Right renal pelvis (tissue), 4 donors: ENCODE results near the gene ZCCHC8. TPM values are rescaled to one million over a fixed set of nuclear protein-coding genes. Genes with fewer than 3 reads are reported as not detected.
"Not testable (repeated sequence)": the region's sequence is repeated elsewhere in the genome, so short reads cannot be mapped to it uniquely, and the experiment has no call there.

Experiments
- DNase-seq, 4 donors: peaks; one replicate each; pipeline ENCODE4 v3.0.0-alpha.2; 2013; ENCODE audit warnings: low read depth in 4 of 4, low spot score in 3 of 4, missing footprints in 1 of 4
- polyA plus RNA-seq, 4 donors: library from polyadenylated mRNA; unstranded; fragments of 120-200 nt; gene quantifications; one replicate each; pipeline ENCODE4 v1.2.1, GENCODE V29; 2013; ENCODE audit not compliant: insufficient read length in 4 of 4

The ZCCHC8 gene
- polyA plus RNA-seq, 4 donors, result 33.1 to 46.2 (median 39.7) TPM

- not testable (repeated sequence) for DNase-seq
Measured at GRCh38 chr12:122438822-122439221, 61.9 kb downstream of the ZCCHC8 start.

GRCh38 chr12:122437656-122438121 lies 63.0 kb downstream of the ZCCHC8 start:
- no peak for DNase-seq

- no peak for DNase-seq
Measured at GRCh38 chr12:122435186-122435585, 65.5 kb downstream of the ZCCHC8 start.

- not testable (repeated sequence) for DNase-seq
Measured at GRCh38 chr12:122429043-122429442, 71.7 kb downstream of the ZCCHC8 start.

- no peak for DNase-seq
Measured at GRCh38 chr12:122427403-122427802, 73.3 kb downstream of the ZCCHC8 start.

GRCh38 chr12:122423258-122424165 lies 77.2 kb downstream of the ZCCHC8 start:
- no peak for DNase-seq

- no peak for DNase-seq
Measured at GRCh38 chr12:122422730-122423257, 77.9 kb downstream of the ZCCHC8 start.

GRCh38 chr12:122421821-122422729 lies 78.7 kb downstream of the ZCCHC8 start, which contains the start of gene CLIP1:
Gene CLIP1, minus strand, starts transcription at chr12:122422669. Its CDS starts 42,217 bp downstream, at chr12:122380452.
- DNase-seq, result peak in 1 of 4 donors; percentile 54

Other genes with a start within 250 kb of the ZCCHC8 start
- 10 to 100 TPM; 15.9 to 22.4 (median 19.8) TPM for gene VPS33A, start 234.4 kb downstream of the ZCCHC8 start, polyA plus RNA-seq
- gene CLIP1, start 78.3 kb downstream of the ZCCHC8 start, polyA plus RNA-seq, result 10 to 100 TPM; 33.6 to 42.5 (median 39.6) TPM
- gene RSRC2, start 26.0 kb upstream of the ZCCHC8 start, polyA plus RNA-seq, result 100 to 1,000 TPM; 180 to 216 (median 191) TPM
- 10 to 100 TPM; 27.3 to 33.7 (median 31.8) TPM for gene KNTC1, start 26.3 kb upstream of the ZCCHC8 start, polyA plus RNA-seq
- under 1 TPM; 0.19 to 0.86 (median 0.30) TPM for gene HCAR2, start 202.4 kb upstream of the ZCCHC8 start, polyA plus RNA-seq
- gene HCAR3, start 215.9 kb upstream of the ZCCHC8 start, polyA plus RNA-seq, result under 1 TPM; 0.08 to 0.67 (median 0.46) TPM
- gene HCAR1, start 229.9 kb upstream of the ZCCHC8 start, polyA plus RNA-seq, result 1 to 10 TPM; 2.0 to 3.4 (median 2.5) TPM